HS-27A (cell line): ENCODE measurements around the gene THTPA.

Experiments used
- DNase-seq: peaks from one replicate; pipeline ENCODE4 v3.0.0-alpha.2; 2012; ENCODE audit warnings: low read depth, missing footprints

Gene THTPA

GRCh38 chr14:23567186-23568020 is 11.3 kb downstream of the THTPA start, which contains the start of gene AP1G2:
TSS of gene AP1G2 (minus strand) at chr14:23567791. CDS start at chr14:23567314, 477 bp downstream.
- no peak for DNase-seq

- DNase-seq = no peak
Measured at GRCh38 chr14:23568021-23568599, 12.0 kb downstream of the THTPA start.

GRCh38 chr14:23568600-23569331 is 12.7 kb downstream of the THTPA start:
- no peak for DNase-seq

- DNase-seq = no peak
Measured at GRCh38 chr14:23569443-23570151, 13.5 kb downstream of the THTPA start.

GRCh38 chr14:23570806-23571483 is 14.9 kb downstream of the THTPA start:
- DNase-seq = no peak

- no peak for DNase-seq
Measured at GRCh38 chr14:23571701-23572523, 15.8 kb downstream of the THTPA start.

- DNase-seq = no peak
Measured at GRCh38 chr14:23572524-23572828, 16.4 kb downstream of the THTPA start.

GRCh38 chr14:23572836-23573235 is 16.8 kb downstream of the THTPA start:
- DNase-seq = no peak

- no peak for DNase-seq
Measured at GRCh38 chr14:23573384-23574015, 17.4 kb downstream of the THTPA start.

- DNase-seq = no peak
Measured at GRCh38 chr14:23577004-23577681, 21.1 kb downstream of the THTPA start.

- no peak for DNase-seq
Measured at GRCh38 chr14:23577710-23578392, 21.8 kb downstream of the THTPA start.

GRCh38 chr14:23578560-23579310 is 22.7 kb downstream of the THTPA start, which contains the start of gene JPH4:
TSS of gene JPH4 (minus strand) at chr14:23578790. CDS start at chr14:23577453, 1,337 bp downstream.
- no peak for DNase-seq

GRCh38 chr14:23579311-23579630 is 23.2 kb downstream of the THTPA start:
- no peak for DNase-seq

- no peak for DNase-seq
Measured at GRCh38 chr14:23579739-23580138, 23.7 kb downstream of the THTPA start.

- no peak for DNase-seq
Measured at GRCh38 chr14:23580152-23580926, 24.3 kb downstream of the THTPA start.

GRCh38 chr14:23580948-23581281 is 24.8 kb downstream of the THTPA start:
- no peak for DNase-seq

- DNase-seq = no peak
Measured at GRCh38 chr14:23582906-23583760, 27.1 kb downstream of the THTPA start.
